GM12873 (cell line): ENCODE measurements around the gene TELO2.

Experiments used
- TF ChIP-seq, protein P1 (sequence below): IDR thresholded peaks from 2 replicates; pipeline ENCODE4 v1.5.1; 2012; ENCODE audit warnings: low read depth, mild to moderate bottlenecking, moderate library complexity, low read length, control low read depth; ENCODE audit not compliant: insufficient read depth; ENCODE audit errors: missing control alignments

TELO2 gene

DNA sequence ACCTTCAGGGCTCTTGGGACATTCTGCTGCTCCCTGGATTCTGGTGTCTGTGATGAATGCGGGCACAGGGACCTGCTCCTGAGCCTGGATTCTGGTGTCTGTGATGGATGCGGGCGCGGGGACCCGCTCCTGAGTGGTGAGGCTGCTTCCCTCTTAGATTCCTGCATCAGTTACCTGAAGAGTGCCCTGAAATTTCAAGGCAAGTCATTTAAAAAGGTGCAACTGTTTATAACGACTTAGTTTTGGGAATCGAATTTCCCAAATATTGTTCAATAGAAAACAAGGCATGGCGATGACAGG, 47.3 kb downstream of the TELO2 start:
- TF ChIP-seq, protein P1, sequence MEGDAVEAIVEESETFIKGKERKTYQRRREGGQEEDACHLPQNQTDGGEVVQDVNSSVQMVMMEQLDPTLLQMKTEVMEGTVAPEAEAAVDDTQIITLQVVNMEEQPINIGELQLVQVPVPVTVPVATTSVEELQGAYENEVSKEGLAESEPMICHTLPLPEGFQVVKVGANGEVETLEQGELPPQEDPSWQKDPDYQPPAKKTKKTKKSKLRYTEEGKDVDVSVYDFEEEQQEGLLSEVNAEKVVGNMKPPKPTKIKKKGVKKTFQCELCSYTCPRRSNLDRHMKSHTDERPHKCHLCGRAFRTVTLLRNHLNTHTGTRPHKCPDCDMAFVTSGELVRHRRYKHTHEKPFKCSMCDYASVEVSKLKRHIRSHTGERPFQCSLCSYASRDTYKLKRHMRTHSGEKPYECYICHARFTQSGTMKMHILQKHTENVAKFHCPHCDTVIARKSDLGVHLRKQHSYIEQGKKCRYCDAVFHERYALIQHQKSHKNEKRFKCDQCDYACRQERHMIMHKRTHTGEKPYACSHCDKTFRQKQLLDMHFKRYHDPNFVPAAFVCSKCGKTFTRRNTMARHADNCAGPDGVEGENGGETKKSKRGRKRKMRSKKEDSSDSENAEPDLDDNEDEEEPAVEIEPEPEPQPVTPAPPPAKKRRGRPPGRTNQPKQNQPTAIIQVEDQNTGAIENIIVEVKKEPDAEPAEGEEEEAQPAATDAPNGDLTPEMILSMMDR: no peak

DNA sequence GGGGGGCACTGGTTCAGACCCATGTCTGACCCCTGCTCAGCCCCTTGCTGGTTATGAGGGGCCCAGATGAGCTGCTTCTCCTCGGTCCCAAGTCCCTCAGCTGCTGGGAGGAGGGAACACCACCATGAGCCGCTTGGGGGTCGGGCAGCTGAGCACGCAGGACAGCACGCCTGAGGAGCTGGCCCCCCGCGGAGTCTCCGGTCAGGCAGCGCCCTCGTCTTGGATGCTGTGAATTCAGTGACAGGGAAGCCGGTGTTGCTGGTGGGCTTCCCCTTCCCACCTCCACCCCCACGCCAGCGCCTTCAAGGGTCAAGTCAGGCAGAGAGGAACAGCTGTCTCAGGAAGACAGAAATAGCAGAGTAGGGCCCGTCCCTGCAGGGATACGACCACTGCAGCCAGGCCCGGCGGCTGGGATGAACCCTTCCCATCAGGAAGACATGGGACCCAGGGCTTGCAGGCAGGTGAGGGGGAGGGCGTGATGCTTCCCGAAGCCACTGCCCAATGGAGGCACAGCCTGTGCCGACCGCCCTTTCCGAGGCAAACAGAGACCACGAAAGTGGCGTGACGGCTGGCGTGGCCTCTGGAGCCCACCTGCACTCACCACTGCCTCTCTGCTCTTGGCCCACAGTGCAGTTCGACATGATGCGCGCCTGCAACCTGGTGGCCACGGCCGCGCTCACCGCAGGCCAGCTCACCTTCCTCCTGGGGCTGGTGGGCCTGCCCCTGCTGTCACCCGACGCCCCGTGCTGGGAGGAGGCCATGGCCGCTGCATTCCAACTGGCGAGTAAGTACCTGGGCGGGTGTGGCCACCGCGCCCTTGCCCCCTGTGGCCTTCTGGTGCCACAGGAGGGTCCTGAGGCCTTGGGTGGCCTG, 48.4 kb downstream of the TELO2 start:
- TF ChIP-seq, protein P1: no peak

DNA sequence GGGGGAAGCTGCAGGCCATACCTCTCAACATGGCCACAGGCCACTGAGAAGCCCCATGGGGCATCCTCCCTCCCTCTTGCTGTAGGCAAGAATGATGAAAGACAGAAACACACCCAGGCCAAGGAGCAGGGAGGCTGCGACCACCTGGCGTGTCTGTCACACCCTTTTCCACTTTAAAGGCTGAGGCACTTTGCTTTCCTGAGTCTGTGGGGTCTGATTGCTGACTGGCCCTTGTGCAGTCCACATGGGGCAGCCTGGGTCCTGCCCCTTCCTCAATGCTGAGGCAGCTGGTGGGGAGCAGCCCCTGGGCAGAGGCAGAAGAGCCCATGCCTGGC, 49.0 kb downstream of the TELO2 start:
- TF ChIP-seq, protein P1: no peak

DNA sequence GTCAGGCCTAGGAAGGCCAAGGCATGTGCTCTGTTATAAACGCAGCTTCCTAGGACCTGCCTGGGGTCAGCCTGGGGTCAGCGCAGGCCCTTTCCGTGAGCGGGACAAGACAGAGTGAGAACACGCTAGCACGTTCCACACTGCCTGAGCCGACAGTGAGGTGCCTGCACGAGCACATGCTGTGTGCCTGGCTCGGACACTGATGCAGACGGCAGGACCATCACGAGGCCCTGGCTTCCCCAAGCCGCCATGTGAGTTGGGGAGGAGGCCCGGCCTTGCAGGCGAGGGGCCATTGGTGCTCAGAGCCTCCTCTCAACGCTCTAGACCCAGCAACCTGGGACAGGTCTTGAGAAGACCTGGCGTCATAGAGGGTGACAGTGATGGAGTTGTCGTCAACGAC, 49.4 kb downstream of the TELO2 start:
- TF ChIP-seq, protein P1: no peak

DNA sequence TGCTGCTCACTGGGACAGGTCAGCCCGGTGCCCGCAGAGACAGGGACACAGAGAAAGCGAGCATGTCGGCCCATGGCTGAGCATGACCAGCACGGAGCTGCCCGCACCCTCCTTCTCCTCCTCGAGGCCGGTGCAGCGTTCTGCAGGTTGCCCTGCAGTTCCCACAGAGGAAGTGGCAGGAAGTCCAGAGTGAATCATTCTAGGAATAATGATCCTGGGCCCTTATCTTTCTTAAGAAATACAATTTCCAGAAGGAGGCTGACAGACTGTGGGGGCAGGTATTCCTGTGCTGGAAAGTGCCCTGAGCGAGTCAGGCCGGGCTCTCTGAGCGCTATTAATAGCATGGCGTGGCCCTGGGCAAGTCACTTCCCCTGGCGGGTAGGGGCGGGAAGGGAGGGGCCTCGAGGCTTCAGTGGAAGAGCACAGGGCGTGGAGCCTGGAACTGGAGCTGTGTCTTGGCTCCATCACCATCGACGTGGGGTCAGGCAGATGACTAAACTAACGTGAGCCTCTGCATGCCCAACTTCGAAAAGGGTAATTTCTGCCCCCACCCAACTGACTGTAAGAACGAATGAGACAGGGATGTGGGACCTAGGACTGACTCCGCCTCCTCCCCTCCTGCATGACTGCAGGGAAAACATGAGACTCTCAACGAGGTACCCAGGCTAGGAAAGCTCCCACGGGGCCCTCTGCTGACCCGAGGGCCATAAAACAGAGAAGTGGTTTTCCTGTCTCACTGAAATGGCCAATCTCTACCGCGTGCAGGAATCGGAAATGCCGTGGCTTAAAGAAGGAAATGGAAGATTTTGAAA, 50.1 kb downstream of the TELO2 start:
- TF ChIP-seq, protein P1: peak; percentile 6

DNA sequence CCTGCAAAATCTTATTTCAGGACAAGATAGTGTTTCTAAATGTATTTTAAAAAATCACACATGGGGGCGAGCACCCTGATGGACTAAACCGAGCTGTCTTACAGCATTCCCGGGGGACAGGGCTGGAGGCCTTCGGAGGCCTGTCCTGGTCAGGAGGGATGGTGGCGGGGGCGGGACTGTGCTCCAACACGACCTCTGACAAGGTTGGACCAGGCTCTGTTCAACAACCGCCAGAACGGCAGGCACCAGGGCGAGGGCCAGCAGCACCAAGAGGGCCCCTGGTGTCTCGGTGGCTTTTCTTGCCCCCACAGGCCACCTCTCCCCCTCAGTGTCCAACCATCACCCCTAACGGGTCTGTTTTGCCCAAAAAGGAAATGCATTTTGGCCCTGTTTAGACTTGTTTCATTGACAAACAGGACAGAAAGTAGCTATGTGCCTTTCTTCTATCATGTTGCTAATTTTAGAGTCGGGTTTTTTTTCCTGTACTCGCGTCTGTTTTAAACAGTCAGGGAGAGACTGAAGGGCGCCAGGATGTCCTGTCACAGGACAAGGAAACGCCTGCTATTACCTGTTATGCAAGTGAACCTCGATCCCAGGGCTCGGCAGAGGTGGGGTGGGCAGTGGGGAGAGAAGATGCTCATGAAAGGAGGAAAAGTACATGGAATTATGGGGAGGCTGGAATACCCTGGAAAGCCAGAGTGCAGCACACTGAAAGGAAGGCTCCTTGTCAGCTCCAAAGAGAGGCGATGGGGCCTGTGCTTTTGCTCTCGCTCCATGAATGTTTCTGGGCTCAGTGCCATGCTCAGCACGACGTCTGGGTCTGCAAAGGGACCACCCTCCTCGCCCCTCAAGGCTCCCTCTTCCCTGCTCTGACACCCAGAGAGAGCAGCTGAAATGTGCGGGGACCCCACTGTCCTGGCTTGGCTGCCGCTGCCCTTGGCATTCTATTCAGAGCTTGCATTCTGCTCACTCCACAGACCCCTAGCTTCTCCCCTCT, 52.2 kb downstream of the TELO2 start:
- TF ChIP-seq, protein P1: no peak

DNA sequence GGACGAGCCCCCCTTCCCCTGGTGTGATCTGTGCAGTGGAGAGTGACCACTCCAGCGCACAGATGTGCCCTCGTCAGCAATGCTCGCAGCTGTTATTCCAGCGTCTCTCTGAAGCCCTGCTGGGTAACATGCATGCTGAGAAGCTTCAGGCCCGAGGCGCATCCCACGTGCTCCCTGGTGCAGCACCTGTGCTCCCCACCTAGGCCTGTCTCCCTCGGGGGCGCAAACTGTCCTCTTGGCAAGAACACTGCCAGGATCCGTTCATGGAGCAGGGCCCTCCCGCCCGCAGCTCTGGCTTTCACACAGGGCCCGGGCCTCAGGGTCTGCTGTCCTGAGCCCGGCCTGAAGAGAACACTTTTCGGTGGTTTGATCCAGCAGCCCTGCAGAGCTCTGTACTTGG, 53.3 kb downstream of the TELO2 start:
- TF ChIP-seq, protein P1: no peak
